Testis (tissue), 2 donors: Measurements from ENCODE around the gene NTM.

Source experiments
- POLR2A ChIP-seq: fragments of 450-650 bp; IDR thresholded peaks from one replicate; pipeline ENCODE4 v1.6.1; 2017; ENCODE audit warnings: antibody characterized with exemption, mild to moderate bottlenecking, moderate library complexity
- TF ChIP-seq, protein P1 (sequence below), 3 experiments: fragments of 450-650 bp in 2 of 3; fragments of 200-600 bp in 1 of 3; sonication (generic) in 1 of 3; IDR thresholded peaks; one replicate each; pipeline ENCODE4 v1.5.1; 2016 to 2019; ENCODE audit warnings: antibody characterized with exemption in 3 of 3, mild to moderate bottlenecking in 2 of 3, moderate library complexity in 1 of 3

DNA sequence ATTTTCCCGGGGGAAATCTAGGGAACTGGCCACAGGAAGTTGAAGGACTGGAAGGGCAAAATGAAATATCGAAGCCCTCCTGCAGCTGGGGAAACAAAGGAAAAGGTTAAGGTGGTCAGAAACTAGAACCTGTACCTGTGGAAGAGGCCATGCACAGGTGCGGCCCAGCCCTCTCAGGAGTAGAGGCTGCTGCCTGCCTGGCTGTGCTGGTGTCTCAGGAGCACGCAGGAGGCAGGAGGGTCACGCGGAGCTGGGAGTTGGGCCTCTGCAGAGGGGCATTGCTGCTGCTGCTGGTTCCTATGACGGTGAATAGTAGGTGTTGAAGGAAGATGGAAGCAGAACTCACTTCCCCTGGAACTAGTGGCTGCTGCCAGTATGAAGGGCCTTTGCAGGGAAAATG is 425.7 kb downstream of the NTM start:
- TF ChIP-seq, protein P1, sequence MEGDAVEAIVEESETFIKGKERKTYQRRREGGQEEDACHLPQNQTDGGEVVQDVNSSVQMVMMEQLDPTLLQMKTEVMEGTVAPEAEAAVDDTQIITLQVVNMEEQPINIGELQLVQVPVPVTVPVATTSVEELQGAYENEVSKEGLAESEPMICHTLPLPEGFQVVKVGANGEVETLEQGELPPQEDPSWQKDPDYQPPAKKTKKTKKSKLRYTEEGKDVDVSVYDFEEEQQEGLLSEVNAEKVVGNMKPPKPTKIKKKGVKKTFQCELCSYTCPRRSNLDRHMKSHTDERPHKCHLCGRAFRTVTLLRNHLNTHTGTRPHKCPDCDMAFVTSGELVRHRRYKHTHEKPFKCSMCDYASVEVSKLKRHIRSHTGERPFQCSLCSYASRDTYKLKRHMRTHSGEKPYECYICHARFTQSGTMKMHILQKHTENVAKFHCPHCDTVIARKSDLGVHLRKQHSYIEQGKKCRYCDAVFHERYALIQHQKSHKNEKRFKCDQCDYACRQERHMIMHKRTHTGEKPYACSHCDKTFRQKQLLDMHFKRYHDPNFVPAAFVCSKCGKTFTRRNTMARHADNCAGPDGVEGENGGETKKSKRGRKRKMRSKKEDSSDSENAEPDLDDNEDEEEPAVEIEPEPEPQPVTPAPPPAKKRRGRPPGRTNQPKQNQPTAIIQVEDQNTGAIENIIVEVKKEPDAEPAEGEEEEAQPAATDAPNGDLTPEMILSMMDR (IDR thresholded peaks at IDR 0.05): no peak
- TF ChIP-seq POLR2A: no peak
